H1 (cell line): ENCODE measurements around the gene FRMPD4. TPM values are rescaled to one million over a fixed set of nuclear protein-coding genes. Genes with fewer than 3 reads are reported as not detected.

Source experiments
- ZNF274 ChIP-seq: IDR thresholded peaks from 2 replicates; pipeline ENCODE4 v1.7.0; 2012; ENCODE audit warnings: low read length, borderline replicate concordance; ENCODE audit errors: extremely low read depth
- polyA plus RNA-seq, 7 experiments: library from polyadenylated mRNA; depleted of rRNA in 3 of 7; stranded (reverse) in 5 of 7; unstranded in 2 of 7; fragments of >200 nt in 5 of 7; fragments of 200-250 nt in 2 of 7; gene quantifications; 1 replicate in 5 of 7; 2 replicates in 1 of 7; 4 replicates in 1 of 7; pipeline versions ENCODE4 v1.2.1 to v1.2.3, GENCODE V29; 2011 to 2013; ENCODE audit warnings: missing spikeins in 2 of 7, mixed read lengths in 2 of 7
- total RNA-seq: library from RNA; stranded (reverse); fragmentation: NEBNext Ultra II Directional; extraction: Animal tissue kit (Norgen Biotek cat#: 25700); gene quantifications from 2 replicates; pipeline ENCODE4 v1.2.1, GENCODE V29; 2021

FRMPD4 gene
- total and polyA plus RNA-seq, 2 of the 8 experiments (the other 6 are each of a cell fraction or from before 2014, with no cell fraction given), result 0.02 to 0.37 TPM

DNA sequence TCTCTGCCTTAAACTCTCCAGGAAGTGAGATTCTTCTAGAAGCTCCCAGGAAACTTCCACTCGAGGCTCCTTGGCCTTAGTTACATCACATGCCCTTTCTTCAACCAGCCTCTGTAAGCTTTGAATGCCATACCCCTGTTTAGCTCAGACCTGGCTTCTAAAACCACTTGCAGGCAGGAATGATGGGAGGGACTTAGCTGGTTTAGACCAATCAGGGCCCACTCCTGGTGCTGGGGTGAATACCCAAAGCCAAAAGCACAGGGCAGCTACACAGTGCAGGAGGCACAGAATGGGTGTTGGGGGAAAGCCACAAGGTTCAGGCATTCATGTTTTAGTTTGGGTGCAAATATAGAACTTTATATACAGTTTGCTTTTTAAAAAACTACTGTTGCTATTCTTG is 296.2 kb downstream of the FRMPD4 start (continued):
- no peak for TF ChIP-seq ZNF274
